Measurements from ENCODE around the gene UGT3A1.

DNA sequence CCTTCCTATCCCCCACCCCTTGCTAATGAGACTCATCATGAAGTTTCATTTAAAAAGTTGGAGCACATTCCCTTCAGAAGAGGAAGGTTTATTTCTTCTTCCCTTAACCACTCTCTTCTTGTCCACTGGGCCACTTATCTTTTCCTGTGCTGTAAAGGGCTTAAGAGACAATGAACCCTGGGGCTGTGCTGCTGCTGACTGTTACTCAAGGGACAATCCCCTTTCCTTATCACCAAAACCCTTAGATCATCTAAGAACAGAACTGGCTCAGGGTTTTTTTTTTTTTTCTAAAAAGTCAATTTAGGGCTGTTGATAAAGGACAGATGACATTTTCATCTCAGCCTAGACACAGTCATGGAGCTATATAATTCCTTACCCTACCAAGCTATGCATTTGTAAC lies 82.4 kb downstream of the UGT3A1 start:
- TF ChIP-seq POLR2A (IDR thresholded peaks at IDR 0.05) = no peak
- TF ChIP-seq, protein P1, sequence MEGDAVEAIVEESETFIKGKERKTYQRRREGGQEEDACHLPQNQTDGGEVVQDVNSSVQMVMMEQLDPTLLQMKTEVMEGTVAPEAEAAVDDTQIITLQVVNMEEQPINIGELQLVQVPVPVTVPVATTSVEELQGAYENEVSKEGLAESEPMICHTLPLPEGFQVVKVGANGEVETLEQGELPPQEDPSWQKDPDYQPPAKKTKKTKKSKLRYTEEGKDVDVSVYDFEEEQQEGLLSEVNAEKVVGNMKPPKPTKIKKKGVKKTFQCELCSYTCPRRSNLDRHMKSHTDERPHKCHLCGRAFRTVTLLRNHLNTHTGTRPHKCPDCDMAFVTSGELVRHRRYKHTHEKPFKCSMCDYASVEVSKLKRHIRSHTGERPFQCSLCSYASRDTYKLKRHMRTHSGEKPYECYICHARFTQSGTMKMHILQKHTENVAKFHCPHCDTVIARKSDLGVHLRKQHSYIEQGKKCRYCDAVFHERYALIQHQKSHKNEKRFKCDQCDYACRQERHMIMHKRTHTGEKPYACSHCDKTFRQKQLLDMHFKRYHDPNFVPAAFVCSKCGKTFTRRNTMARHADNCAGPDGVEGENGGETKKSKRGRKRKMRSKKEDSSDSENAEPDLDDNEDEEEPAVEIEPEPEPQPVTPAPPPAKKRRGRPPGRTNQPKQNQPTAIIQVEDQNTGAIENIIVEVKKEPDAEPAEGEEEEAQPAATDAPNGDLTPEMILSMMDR (IDR thresholded peaks at IDR 0.05) = no peak

Measured in heart left ventricle (tissue), 13 donors.